ENCODE results near the gene ARL6IP4.

ARL6IP4 gene

GRCh38 chr12:122991623-122992275 is 11.3 kb downstream of the ARL6IP4 start:
- no peak for DNase-seq

GRCh38 chr12:122992386-122992785 is 11.9 kb downstream of the ARL6IP4 start:
- DNase-seq, result no peak

- DNase-seq, result no peak
Measured at GRCh38 chr12:122994140-122994675, 13.7 kb downstream of the ARL6IP4 start.

DNA sequence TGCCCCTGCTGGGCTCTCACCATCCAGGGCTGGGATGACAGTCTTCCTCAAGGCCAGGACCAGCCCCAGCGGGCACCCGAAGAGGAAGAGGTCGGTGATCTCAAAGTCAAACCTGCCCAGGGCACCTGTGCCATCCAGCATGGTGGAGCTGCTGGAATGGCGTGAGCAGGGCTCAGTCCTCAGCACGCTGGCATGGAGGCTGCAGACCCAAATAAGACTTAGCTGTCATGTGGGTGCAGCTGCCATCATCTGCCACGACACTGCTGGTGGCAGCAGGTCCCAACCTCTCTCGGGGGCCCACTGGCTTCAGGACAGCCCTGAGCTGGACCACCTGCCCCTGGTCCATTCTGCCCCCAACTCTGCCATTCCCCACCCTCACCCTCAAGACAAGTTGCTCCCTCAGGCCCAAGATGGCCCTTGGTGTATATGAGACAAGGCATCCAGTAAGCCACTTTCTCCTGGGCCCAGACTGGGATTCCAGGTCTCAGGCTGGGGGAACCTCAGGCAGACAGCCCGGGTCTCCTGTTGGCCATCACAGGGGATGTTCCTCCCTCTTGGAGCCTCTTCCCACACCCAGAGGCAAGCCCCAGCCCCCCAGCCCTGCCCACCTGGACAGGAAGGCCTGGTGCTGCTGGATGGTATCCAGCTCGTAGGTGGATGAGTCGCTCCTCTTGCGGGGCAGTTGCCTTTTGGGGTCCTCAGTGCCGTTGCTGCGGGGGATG is 14.5 kb downstream of the ARL6IP4 start:
- DNase-seq, result no peak

- no peak for DNase-seq
Measured at GRCh38 chr12:122995503-122996187, 15.2 kb downstream of the ARL6IP4 start.

GRCh38 chr12:122996188-122996601 is 15.7 kb downstream of the ARL6IP4 start:
- DNase-seq, result no peak

DNA sequence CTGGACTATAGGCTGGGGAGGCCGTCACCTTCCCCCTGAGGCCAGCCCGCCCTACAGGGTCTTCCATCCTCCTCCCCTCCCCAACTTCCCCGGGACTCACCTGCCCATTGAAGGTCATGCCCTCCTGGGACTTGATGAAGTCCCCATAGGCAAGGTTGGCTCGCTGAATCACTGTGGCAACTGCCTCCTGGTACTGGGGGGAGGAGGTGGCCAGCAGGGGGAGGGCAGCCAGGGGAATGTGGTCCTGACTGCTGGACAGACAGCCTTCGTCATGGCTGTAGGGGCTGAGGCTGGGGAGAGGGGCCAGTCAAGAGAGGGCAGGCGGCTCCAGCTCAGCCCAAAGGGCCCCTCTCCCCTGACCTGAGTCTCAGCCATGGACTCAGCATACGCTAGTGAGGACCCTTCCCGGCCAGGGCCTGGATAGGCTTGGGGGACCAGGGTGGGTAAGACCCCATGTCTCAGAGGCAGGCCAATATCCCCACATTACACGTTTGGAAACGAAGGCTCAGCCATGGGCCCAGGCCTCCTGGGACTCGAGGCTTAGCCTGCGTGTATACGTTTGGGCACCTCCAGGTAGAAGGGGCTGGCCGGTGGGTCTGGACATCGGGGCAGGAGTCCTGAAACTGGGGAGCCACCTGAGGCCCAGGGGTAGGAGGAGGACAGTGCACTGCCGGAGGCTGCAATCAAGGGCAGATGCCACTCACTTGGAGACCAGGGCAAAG is 16.3 kb downstream of the ARL6IP4 start:
- no peak for DNase-seq

DNA sequence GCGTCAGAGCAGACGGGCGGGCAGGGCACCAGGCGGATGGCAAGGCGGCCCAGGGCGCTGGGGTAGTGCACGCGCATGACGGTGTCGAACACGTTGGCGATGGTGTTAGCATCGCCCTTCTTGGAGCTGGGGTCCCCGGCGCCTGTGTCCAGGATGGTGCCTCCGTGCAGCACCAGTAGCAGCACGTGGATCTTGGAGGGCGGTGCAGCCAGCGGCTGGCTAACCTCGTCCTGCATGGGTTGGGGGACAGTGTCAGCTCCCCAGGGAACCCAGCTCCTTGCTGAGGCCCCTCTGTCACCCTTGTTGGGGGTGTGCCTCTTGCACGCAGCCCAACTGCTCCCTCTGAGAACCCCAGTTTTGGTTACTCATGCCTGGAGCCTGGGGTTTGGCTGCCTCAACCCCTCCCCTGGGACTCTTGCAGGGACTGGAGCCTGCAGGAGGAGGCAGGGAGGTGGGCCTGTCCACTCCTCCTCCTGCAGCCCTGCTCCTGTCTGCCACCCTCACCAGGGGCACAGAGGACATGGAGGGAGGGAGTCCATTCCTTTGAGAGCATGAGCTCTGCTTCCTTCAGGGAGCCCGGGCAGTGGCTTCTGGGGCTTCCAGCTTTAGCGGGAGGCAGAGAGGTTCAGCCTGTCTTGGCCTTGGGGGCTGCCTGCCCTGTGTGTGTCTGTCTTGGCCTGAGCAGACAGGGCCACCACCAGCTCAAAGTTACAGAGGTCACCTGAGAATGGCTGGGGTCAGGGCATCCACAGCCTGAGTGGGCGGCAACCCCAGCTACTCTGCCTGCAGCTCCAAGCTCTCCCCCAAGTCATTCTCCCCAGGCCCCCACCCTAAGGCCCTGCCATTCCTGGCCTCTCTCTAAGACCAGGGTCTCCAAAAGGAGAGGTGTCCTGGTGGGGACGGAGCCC is 17.1 kb downstream of the ARL6IP4 start:
- no peak for DNase-seq

GRCh38 chr12:122998316-122998715 is 17.8 kb downstream of the ARL6IP4 start:
- no peak for DNase-seq

GRCh38 chr12:122999196-122999946 is 18.9 kb downstream of the ARL6IP4 start:
- peak; percentile 45 for DNase-seq

DNA sequence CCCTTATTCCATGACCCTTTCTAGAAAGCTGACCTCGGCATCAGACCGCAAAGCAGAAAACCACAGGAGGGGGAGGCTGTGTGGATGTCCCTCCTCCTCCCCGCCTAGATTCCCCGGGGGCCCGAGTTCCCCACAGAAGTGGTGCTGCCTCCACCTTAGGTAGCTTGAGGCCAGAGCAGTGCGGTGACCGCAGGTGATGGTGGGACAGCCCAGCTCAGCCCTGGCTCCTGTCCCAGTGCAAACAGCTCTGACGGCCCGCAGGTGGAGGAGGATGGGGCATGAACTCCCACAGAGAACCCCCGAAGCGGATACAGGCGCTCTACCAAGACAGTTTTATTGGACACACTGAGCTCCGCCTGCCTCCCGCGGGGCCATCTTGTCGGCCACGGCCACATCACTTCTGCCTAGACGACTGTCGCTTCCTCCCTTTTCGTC is 19.5 kb downstream of the ARL6IP4 start:
- no peak for DNase-seq

GRCh38 chr12:123000578-123000977 is 20.1 kb downstream of the ARL6IP4 start:
- DNase-seq, result no peak

DNA sequence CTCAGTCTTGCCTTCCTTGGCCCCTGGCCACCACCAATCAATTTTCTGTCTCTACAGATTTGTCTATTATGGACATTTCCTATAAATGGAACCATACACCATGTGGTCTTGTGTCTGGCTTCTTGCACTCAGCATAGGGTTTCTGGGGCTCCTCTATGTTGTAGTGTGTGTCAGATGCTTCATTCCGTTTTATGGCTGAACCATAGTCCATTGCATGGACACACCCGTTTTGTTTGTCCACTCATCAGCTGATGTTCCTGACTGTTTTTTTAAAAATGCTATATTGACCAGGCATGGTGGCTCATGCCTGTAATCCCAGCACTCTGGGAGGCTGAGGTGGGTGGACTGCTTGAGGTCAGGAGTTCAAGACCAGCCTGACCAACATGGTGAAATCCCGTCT is 21.0 kb downstream of the ARL6IP4 start:
- no peak for DNase-seq

- DNase-seq, result no peak
Measured at GRCh38 chr12:123003257-123003656, 22.8 kb downstream of the ARL6IP4 start.

DNA sequence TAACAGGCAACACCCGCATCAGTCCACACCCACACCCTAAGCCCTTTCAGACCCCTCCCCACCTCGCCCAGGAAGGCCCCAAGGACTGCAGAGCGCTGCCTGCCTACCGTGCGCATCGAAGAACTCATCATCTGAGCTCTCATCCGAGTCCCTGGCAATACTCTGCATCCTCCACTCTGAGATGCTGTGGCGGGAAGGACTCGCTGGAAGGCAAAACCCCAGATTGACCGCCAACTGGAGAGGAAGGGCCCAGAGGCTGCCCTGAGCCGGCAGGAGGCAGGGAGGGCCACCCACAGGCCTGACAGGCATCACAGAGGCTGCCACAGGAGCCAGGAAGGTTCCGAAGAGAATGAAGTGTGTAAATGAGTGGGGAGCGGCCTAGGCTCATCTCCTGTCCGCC is 23.8 kb downstream of the ARL6IP4 start:
- DNase-seq, result no peak

- no peak for DNase-seq
Measured at GRCh38 chr12:123005081-123005626, 24.7 kb downstream of the ARL6IP4 start.

GRCh38 chr12:123006977-123007376 is 26.5 kb downstream of the ARL6IP4 start:
- no peak for DNase-seq

DNA sequence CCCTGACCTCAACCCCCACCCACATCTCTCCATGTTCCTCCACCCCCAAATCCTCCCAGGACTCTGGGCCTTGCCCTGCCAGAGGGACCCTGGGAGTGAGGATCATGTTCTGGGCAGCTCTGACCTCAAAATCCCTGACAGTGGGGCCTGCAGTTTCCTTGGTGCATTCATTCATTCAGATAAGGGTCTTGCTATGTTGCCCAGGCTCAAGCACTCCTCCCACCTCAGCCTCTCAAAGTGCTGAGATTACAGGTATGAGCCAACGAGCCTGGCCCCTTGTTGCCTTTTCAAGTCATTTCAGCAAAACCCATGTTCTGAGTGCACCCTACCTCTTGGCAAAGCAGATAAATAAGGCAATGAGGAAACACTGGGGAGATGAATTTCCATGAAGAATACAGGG is 29.6 kb downstream of the ARL6IP4 start:
- DNase-seq, result no peak

DNA sequence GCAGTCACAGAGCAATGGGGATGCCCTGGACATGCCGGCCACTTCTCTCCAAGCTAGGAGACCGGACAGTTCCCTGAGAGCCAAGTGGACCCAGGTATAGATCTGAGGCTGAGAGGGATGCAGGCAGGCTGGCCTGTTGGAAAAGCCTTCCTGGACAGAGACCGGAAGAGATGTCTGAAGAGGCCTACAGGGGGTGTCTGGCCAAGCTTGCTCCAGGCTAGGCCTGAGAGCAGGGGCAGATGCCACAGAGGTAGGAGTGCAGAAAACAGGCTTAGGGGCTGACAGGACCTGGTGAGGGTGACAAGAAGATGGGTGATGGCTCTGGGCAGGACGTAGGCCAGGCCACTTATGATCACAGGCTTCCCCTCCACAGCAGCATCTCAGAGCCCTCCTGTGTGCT is 30.2 kb downstream of the ARL6IP4 start:
- no peak for DNase-seq

GRCh38 chr12:123011701-123012100 is 31.2 kb downstream of the ARL6IP4 start:
- DNase-seq, result no peak
